ENCODE results near the gene SPATA20.

Gene SPATA20

GRCh38 chr17:50604513-50604912 is 57.5 kb downstream of the SPATA20 start:
- DNase-seq: no peak

DNA sequence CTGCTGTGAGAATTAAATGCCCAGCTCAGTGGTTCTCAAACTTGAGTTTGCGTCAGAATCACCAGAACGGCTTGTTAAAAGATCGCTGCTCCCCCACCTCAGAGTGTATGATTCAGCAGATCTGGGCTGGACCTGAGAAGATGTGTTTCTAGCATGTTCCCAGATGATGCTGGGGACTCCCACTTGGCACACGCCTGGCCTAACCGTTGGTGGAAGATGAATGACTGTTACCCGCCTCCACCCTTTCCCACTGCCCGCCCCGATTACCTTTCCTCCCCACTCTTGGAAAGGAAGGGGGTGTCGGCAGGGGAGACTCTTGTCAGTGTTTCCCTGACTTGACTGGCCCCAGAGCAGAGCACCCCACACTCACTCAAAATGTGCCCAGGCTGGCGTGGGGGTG is 58.5 kb downstream of the SPATA20 start:
- no peak for DNase-seq

All from activated CD4-positive, alpha-beta T cell treated with anti-CD3 and anti-CD28 coated beads, Interleukin-2, amount 50 U/mL, for 1 hour (primary cell).